Activated naive CD8-positive, alpha-beta T cell treated with anti-CD3 and anti-CD28 coated beads, Interleukin-2, amount 50 U/mL, for 16 hours (primary cell): ENCODE results near the gene TREX2.

ENCODE experiments used
- DNase-seq: peaks from one replicate; pipeline ENCODE4 v3.0.0-alpha.2; 2020; ENCODE audit warnings: low read depth, low spot score

The TREX2 gene

GRCh38 chrX:153435845-153436244 is 10.0 kb downstream of the TREX2 start:
- no peak for DNase-seq

- DNase-seq = no peak
These were observed 11.1 kb downstream of the TREX2 start for GRCh38 chrX:153434801-153435200.

- no peak for DNase-seq
These were observed 12.0 kb downstream of the TREX2 start for GRCh38 chrX:153433781-153434285.

GRCh38 chrX:153433161-153433680 is 12.6 kb downstream of the TREX2 start:
- no peak for DNase-seq

GRCh38 chrX:153430796-153431195 is 15.1 kb downstream of the TREX2 start:
- DNase-seq = no peak

- no peak for DNase-seq
These were observed 19.7 kb downstream of the TREX2 start for GRCh38 chrX:153426204-153426603.

- DNase-seq = no peak
These were observed 22.2 kb downstream of the TREX2 start for GRCh38 chrX:153423652-153424051.

GRCh38 chrX:153421856-153422255 is 24.0 kb downstream of the TREX2 start:
- DNase-seq = no peak

- DNase-seq = no peak
These were observed 24.8 kb downstream of the TREX2 start for GRCh38 chrX:153420851-153421599.

- DNase-seq = no peak
These were observed 28.2 kb downstream of the TREX2 start for GRCh38 chrX:153417637-153418036.

- DNase-seq = no peak
These were observed 28.9 kb downstream of the TREX2 start for GRCh38 chrX:153416781-153417450.

- no peak for DNase-seq
These were observed 30.9 kb downstream of the TREX2 start for GRCh38 chrX:153414856-153415510.

- no peak for DNase-seq
These were observed 32.1 kb downstream of the TREX2 start for GRCh38 chrX:153413731-153414130.

- no peak for DNase-seq
These were observed 32.8 kb downstream of the TREX2 start for GRCh38 chrX:153412746-153413720.

GRCh38 chrX:153411988-153412574 is 33.8 kb downstream of the TREX2 start:
- DNase-seq = no peak

- DNase-seq = no peak
These were observed 34.4 kb downstream of the TREX2 start, which contains the start of gene ZFP92 for GRCh38 chrX:153411255-153411987. Gene ZFP92, plus strand, starts transcription at chrX:153411472. Its CDS starts 6,851 bp downstream, at chrX:153418323.

GRCh38 chrX:153410888-153411254 is 35.0 kb downstream of the TREX2 start:
- no peak for DNase-seq

- DNase-seq = no peak
These were observed 35.5 kb downstream of the TREX2 start for GRCh38 chrX:153410373-153410772.

- no peak for DNase-seq
These were observed 36.3 kb downstream of the TREX2 start for GRCh38 chrX:153409414-153410101.
